Upper lobe of left lung (tissue), 4 donors: Measurements from ENCODE around the gene MAGOH.

Experiments
- CTCF ChIP-seq, 6 experiments: fragments of 450-650 bp in 4 of 6; fragments of 200-600 bp in 2 of 6; sonication (generic) in 2 of 6; IDR thresholded peaks; one replicate each; pipeline ENCODE4 v1.5.1; 2016 to 2019; ENCODE audit warnings: antibody characterized with exemption in 6 of 6
- POLR2A ChIP-seq, 4 donors: fragments of 450-650 bp; IDR thresholded peaks; one replicate each; pipeline ENCODE4 v1.5.1; 2016 to 2017; ENCODE audit warnings: antibody characterized with exemption in 4 of 4, mild to moderate bottlenecking in 2 of 4
- POLR2AphosphoS5 ChIP-seq, 2 donors: sonication (generic); formaldehyde crosslinking; IDR thresholded peaks; one replicate each; pipeline ENCODE4 v1.5.1; 2017; ENCODE audit warnings: antibody characterized with exemption in 2 of 2

DNA sequence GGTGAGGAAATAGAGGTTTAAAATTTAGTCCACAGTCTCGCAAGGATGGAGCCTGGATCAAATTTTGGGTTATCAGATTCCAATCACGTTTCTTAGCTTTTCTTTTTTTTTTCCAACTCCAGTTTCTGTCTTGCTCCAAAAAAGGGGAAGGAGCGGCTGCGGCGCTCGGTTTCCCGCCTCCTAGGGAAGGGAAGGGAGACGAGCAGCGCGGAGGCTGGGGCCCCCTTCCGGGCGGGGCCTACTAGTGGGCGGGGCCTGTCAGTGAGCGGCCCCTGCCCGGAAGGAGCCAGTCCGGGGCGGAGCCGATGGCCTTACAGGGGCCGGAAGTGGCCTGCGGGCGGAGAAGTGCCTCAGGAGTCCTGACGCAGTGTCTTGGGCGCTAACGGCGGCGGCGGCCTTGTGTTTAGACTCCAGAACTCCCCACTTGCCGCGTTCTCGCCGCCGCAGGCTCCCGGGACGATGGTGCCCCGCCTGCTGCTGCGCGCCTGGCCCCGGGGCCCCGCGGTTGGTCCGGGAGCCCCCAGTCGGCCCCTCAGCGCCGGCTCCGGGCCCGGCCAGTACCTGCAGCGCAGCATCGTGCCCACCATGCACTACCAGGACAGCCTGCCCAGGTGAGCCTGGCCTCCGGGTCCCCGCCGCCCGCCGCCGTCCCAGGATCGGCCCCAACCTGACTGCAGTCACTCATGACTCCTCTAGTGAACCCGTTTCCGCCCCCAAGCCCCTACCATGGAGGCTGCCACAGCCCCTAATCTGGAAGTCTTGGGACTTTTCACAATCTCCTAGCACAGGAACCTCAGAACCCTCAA is 41.6 kb downstream of the MAGOH start, which contains the start of gene CPT2:
- peak; percentile 95 to 98 for TF ChIP-seq POLR2AphosphoS5 (IDR thresholded peaks at IDR 0.05)
- TF ChIP-seq CTCF (IDR thresholded peaks at IDR 0.05): peak in 3 of 6 experiments; percentile 7 to 24 (median 15)
- peak; percentile 74 to 98 (median 96) for TF ChIP-seq POLR2A (IDR thresholded peaks at IDR 0.05)
